NT2/D1 (cell line): Measurements from ENCODE around the gene ATP6V0B.

ENCODE experiments used
- DNase-seq: peaks from one replicate; pipeline ENCODE4 v3.0.0-alpha.2; 2011; ENCODE audit warnings: low read depth, low spot score
- H3K27me3 ChIP-seq: 2 replicates; pipeline ENCODE4 v1.6.0; 2011; ENCODE audit warnings: mild to moderate bottlenecking; ENCODE audit not compliant: insufficient read length, insufficient read depth
- H3K36me3 ChIP-seq: 2 replicates; pipeline ENCODE4 v1.6.1; 2011; ENCODE audit warnings: mild to moderate bottlenecking, low read length, mixed read lengths; ENCODE audit not compliant: insufficient read depth, insufficient read length
- H3K4me1 ChIP-seq: 2 replicates; pipeline ENCODE4 v1.5.1; 2011; ENCODE audit not compliant: insufficient read depth, insufficient read length
- H3K4me3 ChIP-seq: 2 replicates; pipeline ENCODE4 v1.5.1; 2011; ENCODE audit warnings: low read depth; ENCODE audit not compliant: insufficient read length
- H3K9ac ChIP-seq: 2 replicates; pipeline ENCODE4 v1.6.0; 2011; ENCODE audit warnings: low read depth; ENCODE audit not compliant: insufficient read length
- H3K9me3 ChIP-seq: 2 replicates; pipeline ENCODE4 v1.5.1; 2011; ENCODE audit warnings: mild to moderate bottlenecking, low read length; ENCODE audit not compliant: insufficient read depth
- SUZ12 ChIP-seq: IDR thresholded peaks from 2 replicates; pipeline ENCODE4 v1.6.1; 2011; ENCODE audit not compliant: insufficient read length, insufficient read depth; ENCODE audit errors: extremely low read depth
- YY1 ChIP-seq: IDR thresholded peaks from 2 replicates; pipeline ENCODE4 v1.6.1; 2011; ENCODE audit not compliant: insufficient read length, insufficient read depth
- ZNF274 ChIP-seq: IDR thresholded peaks from 2 replicates; pipeline ENCODE4 v1.6.1; 2011; ENCODE audit warnings: mild to moderate bottlenecking, low read depth, low read length

The ATP6V0B gene

GRCh38 chr1:43947061-43947873 is 27.5 kb upstream of the ATP6V0B start:
- Histone ChIP-seq H3K27me3 (no peaks in the 10 kb centered on the region), H3K4me3 (peak overlapping the region; percentile 98), H3K9me3 (no peaks in the 10 kb centered on the region), H3K4me1 (peaks cover 18% of the 10 kb centered on the region), H3K36me3 (peaks cover 28% of the 10 kb centered on the region), H3K9ac (peak overlapping the region; percentile 99)
- DNase-seq, result no peak
- TF ChIP-seq ZNF274, result no peak

- H3K27me3 ChIP-seq, result no peaks in the 10 kb centered on the region
- peaks cover 28% of the 10 kb centered on the region for H3K36me3 ChIP-seq
- no peak for DNase-seq
- H3K4me1 ChIP-seq, result peaks cover 15% of the 10 kb centered on the region
- H3K9me3 ChIP-seq, result no peaks in the 10 kb centered on the region
- H3K4me3 ChIP-seq, result peak overlapping the region; percentile 98
- peak overlapping the region; percentile 99 for H3K9ac ChIP-seq
- TF ChIP-seq YY1 (no peak), ZNF274 (no peak), SUZ12 (no peak)
Measured at GRCh38 chr1:43947874-43948437, 26.8 kb upstream of the ATP6V0B start.

- Histone ChIP-seq H3K4me1 (peaks cover 13% of the 10 kb centered on the region), H3K36me3 (peaks cover 28% of the 10 kb centered on the region), H3K9me3 (no peaks in the 10 kb centered on the region), H3K27me3 (no peaks in the 10 kb centered on the region), H3K9ac (no peak overlapping the region), H3K4me3 (no peak overlapping the region)
- no peak for TF ChIP-seq YY1
- no peak for TF ChIP-seq SUZ12
- no peak for TF ChIP-seq ZNF274
- no peak for DNase-seq
Measured at GRCh38 chr1:43949678-43950077, 25.1 kb upstream of the ATP6V0B start.

- Histone ChIP-seq H3K27me3 (no peaks in the 10 kb centered on the region), H3K36me3 (peaks cover 33% of the 10 kb centered on the region), H3K4me1 (peaks cover 13% of the 10 kb centered on the region), H3K9ac (no peak overlapping the region), H3K9me3 (no peaks in the 10 kb centered on the region), H3K4me3 (no peak overlapping the region)
- TF ChIP-seq SUZ12 (no peak), YY1 (no peak), ZNF274 (no peak)
- DNase-seq, result no peak
Measured at GRCh38 chr1:43951021-43951985, 23.5 kb upstream of the ATP6V0B start.

- Histone ChIP-seq H3K4me3 (no peak overlapping the region), H3K36me3 (peaks cover 48% of the 10 kb centered on the region), H3K9ac (no peak overlapping the region), H3K4me1 (peaks cover 8% of the 10 kb centered on the region), H3K9me3 (no peaks in the 10 kb centered on the region), H3K27me3 (no peaks in the 10 kb centered on the region)
- TF ChIP-seq YY1 (no peak), ZNF274 (no peak), SUZ12 (no peak)
- no peak for DNase-seq
Measured at GRCh38 chr1:43952731-43953346, 21.9 kb upstream of the ATP6V0B start.

GRCh38 chr1:43953361-43953760 is 21.4 kb upstream of the ATP6V0B start:
- DNase-seq, result no peak
- Histone ChIP-seq H3K36me3 (peaks cover 53% of the 10 kb centered on the region), H3K4me3 (no peak overlapping the region), H3K9me3 (no peaks in the 10 kb centered on the region), H3K4me1 (peaks cover 3% of the 10 kb centered on the region), H3K27me3 (no peaks in the 10 kb centered on the region), H3K9ac (no peak overlapping the region)
- TF ChIP-seq YY1 (no peak), SUZ12 (no peak), ZNF274 (no peak)
